ENCODE data around the gene COL4A1. TPM values are rescaled to one million over a fixed set of nuclear protein-coding genes. Genes with fewer than 3 reads are reported as not detected.
A peak's percentile ranks its signal among the peaks of the same experiment; 100 is the strongest.
"Not testable (repeated sequence)": the region's sequence is repeated elsewhere in the genome, so short reads cannot be mapped to it uniquely, and the experiment has no call there.

COL4A1 gene
- total RNA-seq, 2 donors from 2014 or later = 80.4 to 253 TPM

DNA sequence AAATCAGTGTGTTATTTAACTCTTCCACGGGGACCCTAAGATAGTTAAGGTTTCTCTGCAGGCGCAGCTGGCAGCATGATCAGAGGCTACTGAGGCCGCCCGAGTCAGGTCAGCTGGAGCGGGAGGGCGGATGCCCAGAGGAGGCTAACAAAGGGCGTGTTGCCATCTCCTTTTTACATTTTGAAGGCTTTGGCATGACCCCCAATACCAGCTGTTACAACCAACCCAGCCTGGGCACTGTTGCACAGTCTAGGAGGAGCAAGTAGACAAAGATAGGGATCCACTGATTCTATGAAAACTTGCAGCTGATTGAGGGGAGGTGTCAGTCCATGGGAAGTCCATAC is 15.8 kb upstream of the COL4A1 start:
- Histone ChIP-seq H3K9me3 (no peaks in the 10 kb centered on the region), H3K4me3 (no peak overlapping the region), H3K4me1 (peaks cover 47% of the 10 kb centered on the region), H3K36me3 (replicated peaks in 1 of 2; ENCODE audit: insufficient read depth in 1 of 2, low read depth in 2 of 2) (no peaks in the 10 kb centered on the region), H3K27me3 (no peaks in the 10 kb centered on the region), H3K27ac (no peak overlapping the region)
- TF ChIP-seq, protein P1, sequence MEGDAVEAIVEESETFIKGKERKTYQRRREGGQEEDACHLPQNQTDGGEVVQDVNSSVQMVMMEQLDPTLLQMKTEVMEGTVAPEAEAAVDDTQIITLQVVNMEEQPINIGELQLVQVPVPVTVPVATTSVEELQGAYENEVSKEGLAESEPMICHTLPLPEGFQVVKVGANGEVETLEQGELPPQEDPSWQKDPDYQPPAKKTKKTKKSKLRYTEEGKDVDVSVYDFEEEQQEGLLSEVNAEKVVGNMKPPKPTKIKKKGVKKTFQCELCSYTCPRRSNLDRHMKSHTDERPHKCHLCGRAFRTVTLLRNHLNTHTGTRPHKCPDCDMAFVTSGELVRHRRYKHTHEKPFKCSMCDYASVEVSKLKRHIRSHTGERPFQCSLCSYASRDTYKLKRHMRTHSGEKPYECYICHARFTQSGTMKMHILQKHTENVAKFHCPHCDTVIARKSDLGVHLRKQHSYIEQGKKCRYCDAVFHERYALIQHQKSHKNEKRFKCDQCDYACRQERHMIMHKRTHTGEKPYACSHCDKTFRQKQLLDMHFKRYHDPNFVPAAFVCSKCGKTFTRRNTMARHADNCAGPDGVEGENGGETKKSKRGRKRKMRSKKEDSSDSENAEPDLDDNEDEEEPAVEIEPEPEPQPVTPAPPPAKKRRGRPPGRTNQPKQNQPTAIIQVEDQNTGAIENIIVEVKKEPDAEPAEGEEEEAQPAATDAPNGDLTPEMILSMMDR (IDR thresholded peaks at IDR 0.05) = no peak
- no peak for TF ChIP-seq POLR2A (IDR thresholded peaks at IDR 0.05)
- no peak for ATAC-seq
- intact Hi-C loops (cut with DNase I) = no loop called here
- no peak for DNase-seq
- WGBS, 2 donors = 70 to 87% methylated on average over 7 of the region's 7 CpGs

DNA sequence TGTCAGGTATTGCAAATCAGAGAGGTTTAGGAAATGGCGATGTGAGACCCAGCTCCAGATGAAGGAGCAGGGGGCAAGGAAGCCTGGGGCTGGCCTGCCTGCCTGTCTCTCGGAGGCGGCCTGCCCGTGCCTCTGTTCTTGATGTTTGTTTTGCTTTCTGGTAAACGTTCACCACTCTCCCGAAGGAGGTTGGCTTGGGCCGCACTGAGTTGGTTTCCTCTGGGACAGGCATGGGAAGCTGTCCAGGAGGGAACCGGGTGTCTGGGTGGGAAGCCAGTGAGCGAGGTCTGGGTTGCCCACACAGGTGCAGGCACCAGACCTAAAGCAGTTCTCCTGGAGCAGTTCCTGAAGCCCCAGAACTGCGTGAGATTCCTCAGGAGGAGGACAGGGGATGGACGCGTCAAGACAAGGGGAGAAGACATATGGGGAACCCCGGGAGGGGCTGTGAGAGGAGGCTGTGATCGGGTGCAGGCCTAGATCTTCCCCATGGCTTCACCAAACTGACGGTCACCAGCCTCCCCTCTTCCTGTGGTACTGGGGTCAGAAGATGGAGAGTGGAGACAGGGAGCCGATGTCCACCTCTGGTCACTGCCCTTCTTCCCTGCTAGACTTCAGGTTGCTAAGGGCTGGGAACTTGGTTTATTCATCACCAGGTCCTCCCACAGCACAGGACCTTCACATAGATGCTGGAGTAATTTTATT is 15.3 kb upstream of the COL4A1 start:
- TF ChIP-seq POLR2A (IDR thresholded peaks at IDR 0.05) = no peak
- TF ChIP-seq, protein P1 (IDR thresholded peaks at IDR 0.05) = no peak
- 61 to 67% methylated on average over 16 of the region's 16 CpGs for WGBS, 2 donors
- Histone ChIP-seq H3K4me3 (no peak overlapping the region), H3K27me3 (no peaks in the 10 kb centered on the region), H3K27ac (no peak overlapping the region), H3K9me3 (no peaks in the 10 kb centered on the region), H3K36me3 (replicated peaks in 1 of 2; ENCODE audit: insufficient read depth in 1 of 2, low read depth in 2 of 2) (no peaks in the 10 kb centered on the region), H3K4me1 (peaks cover 46% of the 10 kb centered on the region)
- DNase-seq (no peak), ATAC-seq (no peak)
- intact Hi-C loops (cut with DNase I) = no loop called here

DNA sequence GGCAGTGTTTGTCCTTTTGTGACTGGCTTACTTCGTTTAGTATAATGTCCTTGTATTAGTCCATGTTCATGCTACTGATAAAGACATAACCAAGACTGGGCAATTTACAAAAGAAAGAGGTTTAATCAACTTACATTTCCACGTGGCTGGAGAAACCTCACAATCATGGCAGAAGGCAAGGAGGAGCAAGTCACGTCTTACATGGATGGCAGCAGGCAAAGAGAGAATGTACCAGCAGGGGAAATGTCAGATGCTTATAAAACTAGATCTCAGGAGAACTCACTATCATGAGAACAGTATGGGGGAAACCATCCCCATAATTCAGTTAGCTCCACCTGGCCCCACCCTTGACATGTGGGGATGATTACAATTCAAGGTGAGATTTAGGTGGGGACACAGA is 14.6 kb upstream of the COL4A1 start:
- H3K27me3 ChIP-seq; H3K36me3 ChIP-seq (replicated peaks in 1 of 2; ENCODE audit: insufficient read depth in 1 of 2, low read depth in 2 of 2); H3K4me3 ChIP-seq; ATAC-seq; intact Hi-C loops (cut with DNase I); DNase-seq; H3K9me3 ChIP-seq; H3K27ac ChIP-seq: not testable (repeated sequence)
- 51 to 59% methylated on average over 3 of the region's 3 CpGs for WGBS, 2 donors
- peaks cover 39% of the 10 kb centered on the region for H3K4me1 ChIP-seq

DNA sequence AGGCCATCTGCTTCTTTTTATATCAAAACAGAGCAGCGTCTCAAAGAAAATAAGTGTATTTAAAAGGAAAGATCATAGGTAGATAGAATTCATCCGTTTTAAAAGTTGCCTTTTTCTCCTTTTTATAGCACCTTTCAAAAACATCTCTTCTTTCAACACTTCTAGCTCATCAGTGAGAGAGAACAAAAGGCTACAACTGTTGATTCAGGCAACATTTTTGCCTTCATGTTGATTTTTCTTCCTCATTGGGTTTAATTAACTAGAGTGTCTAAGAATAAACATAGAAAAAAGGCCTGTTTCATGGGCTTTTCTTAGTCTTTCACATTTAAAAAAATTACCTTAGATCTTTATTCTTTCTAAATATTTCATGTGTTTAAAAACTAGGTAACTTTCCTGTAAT is 13.7 kb upstream of the COL4A1 start:
- TF ChIP-seq, protein P1 (IDR thresholded peaks at IDR 0.05) = no peak
- TF ChIP-seq POLR2A (IDR thresholded peaks at IDR 0.05) = no peak
- H3K4me1 ChIP-seq = peaks cover 33% of the 10 kb centered on the region
- ATAC-seq (no peak), DNase-seq (no peak)
- WGBS, 2 donors = 19 to 23% methylated on average over 2 of the region's 2 CpGs
- H3K4me3 ChIP-seq = no peak overlapping the region
- intact Hi-C loops (cut with DNase I) = no loop called here
- H3K27ac ChIP-seq = peak overlapping the region in 3 of 4 donors; percentile 58 to 73 (median 63)
- H3K27me3 ChIP-seq = no peaks in the 10 kb centered on the region
- H3K9me3 ChIP-seq = no peaks in the 10 kb centered on the region
- H3K36me3 ChIP-seq (replicated peaks in 1 of 2; ENCODE audit: insufficient read depth in 1 of 2, low read depth in 2 of 2) = no peaks in the 10 kb centered on the region

DNA sequence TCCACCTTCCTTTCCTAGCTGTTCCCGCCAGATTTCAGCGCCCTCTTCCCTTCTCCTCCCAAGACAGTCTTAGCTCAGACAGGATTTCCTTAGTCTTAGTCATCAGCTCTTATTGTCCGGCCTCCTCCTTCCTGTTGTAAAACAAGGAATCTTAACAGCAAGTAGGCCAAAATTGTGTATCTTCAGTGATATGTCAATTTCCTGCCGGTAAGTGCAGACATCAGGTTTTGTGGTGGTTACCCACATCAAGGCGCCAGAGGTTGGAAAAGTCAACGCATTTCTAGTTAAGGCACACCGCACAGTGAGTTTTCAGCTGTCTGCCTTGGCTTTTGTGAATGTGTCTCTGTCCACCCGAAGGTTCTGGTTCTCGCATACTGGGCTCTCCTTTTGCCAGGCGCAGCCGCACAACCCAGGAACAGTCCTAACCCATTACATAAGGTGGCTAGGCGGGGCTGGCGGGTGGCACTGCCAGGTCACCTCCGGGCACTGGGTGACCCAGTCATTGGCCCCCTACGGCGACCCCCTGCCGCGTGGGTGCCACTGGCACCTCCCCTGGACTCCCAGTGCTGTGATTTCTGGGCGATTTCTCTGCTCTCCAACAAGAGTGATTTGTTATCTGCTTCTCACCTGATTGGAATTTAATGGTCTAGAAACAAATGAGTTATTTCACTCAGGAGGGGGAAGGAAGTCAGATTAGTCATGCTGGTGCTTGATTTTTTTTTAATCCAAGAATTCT is 13.0 kb upstream of the COL4A1 start:
- H3K4me1 ChIP-seq = peaks cover 33% of the 10 kb centered on the region
- intact Hi-C loops (cut with DNase I) = no loop called here
- WGBS, 2 donors = 53 to 54% methylated on average over 19 of the region's 19 CpGs
- H3K4me3 ChIP-seq = no peak overlapping the region
- DNase-seq = peak; percentile 72 to 82 (median 80)
- TF ChIP-seq, protein P1 (IDR thresholded peaks at IDR 0.05) = no peak
- no peak for TF ChIP-seq POLR2A (IDR thresholded peaks at IDR 0.05)
- no peaks in the 10 kb centered on the region for H3K9me3 ChIP-seq
- H3K36me3 ChIP-seq (replicated peaks in 1 of 2; ENCODE audit: insufficient read depth in 1 of 2, low read depth in 2 of 2) = no peaks in the 10 kb centered on the region
- ATAC-seq = peak; percentile 94
- H3K27ac ChIP-seq = peak overlapping the region; percentile 21 to 73 (median 60)
- no peaks in the 10 kb centered on the region for H3K27me3 ChIP-seq
